ENCODE results near the gene CAPN13. TPM values are rescaled to one million over a fixed set of nuclear protein-coding genes. Genes with fewer than 3 reads are reported as not detected.

Gene CAPN13
- total and polyA plus RNA-seq, 2 donors (not counting 3 experiments of a cell fraction or from before 2014, with no cell fraction given): not detected

GRCh38 chr2:30757749-30758148 lies 49.5 kb downstream of the CAPN13 start:
- Histone ChIP-seq H3K4me3 (replicated peaks in 1 of 3; ENCODE audit: insufficient read depth in 1 of 3, low read depth in 1 of 3, low read length in 3 of 3) (no peak overlapping the region), H4K20me1 (replicated peaks; ENCODE audit: control insufficient read depth, extremely low read depth, insufficient read depth, low read length) (no peaks in the 10 kb centered on the region), H3K27me3 (ENCODE audit: control insufficient read depth in 2 of 2, insufficient read depth in 2 of 2, low read length in 2 of 2) (no peaks in the 10 kb centered on the region), H3K36me3 (ENCODE audit: control insufficient read depth in 2 of 2, extremely low read depth in 1 of 2, insufficient read depth in 2 of 2, low read length in 2 of 2) (no peaks in the 10 kb centered on the region), H3K27ac (ENCODE audit: insufficient read depth, low read depth, low read length) (no peak overlapping the region), H3K4me2 (ENCODE audit: insufficient read depth, low read length) (no peak overlapping the region), H3K9ac (replicated peaks; ENCODE audit: extremely low read depth, insufficient read depth, low read length) (no peak overlapping the region), H3K9me1 (replicated peaks; ENCODE audit: control insufficient read depth, extremely low read depth, insufficient read depth, low read length) (no peaks in the 10 kb centered on the region), H3K79me2 (ENCODE audit: control insufficient read depth, insufficient read depth, low read length) (no peaks in the 10 kb centered on the region), H3K9me3 (replicated peaks; ENCODE audit: control insufficient read depth, insufficient read depth, low read length) (no peaks in the 10 kb centered on the region), H3K4me1 (ENCODE audit: control insufficient read depth, extremely low read depth, insufficient read depth, low read length) (no peaks in the 10 kb centered on the region), H2AFZ (ENCODE audit: low read depth, low read length) (no peak overlapping the region)
- intact Hi-C loops (cut with micrococcal nuclease): no loop called here
- dilution Hi-C loops (cut with MboI; ENCODE audit: extremely low pct_ligation_motif_present, low sequenced_read_pairs): no loop called here
- no peak for FAIRE-seq
- ChIA-PET POLR2A (no interaction called here), CTCF (no interaction called here)
- TF ChIP-seq EZH2 (IDR thresholded peaks at IDR 0.05; ENCODE audit: borderline replicate concordance, low read depth, low read length, severe bottlenecking): no peak
- TF ChIP-seq POLR2AphosphoS5 (IDR thresholded peaks at IDR 0.05; ENCODE audit: insufficient read depth, low read depth, low read length): no peak
- BruUV-seq (replicated peaks): no TSS peak
- DNase-seq (ENCODE audit: low read depth, low spot score): no peak

GRCh38 chr2:30756971-30757370 lies 50.3 kb downstream of the CAPN13 start:
- no peak overlapping the region for H3K4me2 ChIP-seq (ENCODE audit: insufficient read depth, low read length)
- no peak overlapping the region for H2AFZ ChIP-seq (ENCODE audit: low read depth, low read length)
- FAIRE-seq: no peak
- H4K20me1 ChIP-seq (replicated peaks; ENCODE audit: control insufficient read depth, extremely low read depth, insufficient read depth, low read length): no peaks in the 10 kb centered on the region
- POLR2A ChIA-PET: no interaction called here
- BruUV-seq (replicated peaks): no TSS peak
- H3K79me2 ChIP-seq (ENCODE audit: control insufficient read depth, insufficient read depth, low read length): no peaks in the 10 kb centered on the region
- no peak overlapping the region for H3K27ac ChIP-seq (ENCODE audit: insufficient read depth, low read depth, low read length)
- intact Hi-C loops (cut with micrococcal nuclease) (no loop called here), dilution Hi-C loops (cut with MboI; ENCODE audit: extremely low pct_ligation_motif_present, low sequenced_read_pairs) (no loop called here)
- H3K4me1 ChIP-seq (ENCODE audit: control insufficient read depth, extremely low read depth, insufficient read depth, low read length): no peaks in the 10 kb centered on the region
- no peaks in the 10 kb centered on the region for H3K9me3 ChIP-seq (replicated peaks; ENCODE audit: control insufficient read depth, insufficient read depth, low read length)
- no peak for DNase-seq (ENCODE audit: low read depth, low spot score)
- H3K36me3 ChIP-seq (ENCODE audit: control insufficient read depth in 2 of 2, extremely low read depth in 1 of 2, insufficient read depth in 2 of 2, low read length in 2 of 2): no peaks in the 10 kb centered on the region
- H3K9ac ChIP-seq (replicated peaks; ENCODE audit: extremely low read depth, insufficient read depth, low read length): no peak overlapping the region
- no peaks in the 10 kb centered on the region for H3K27me3 ChIP-seq (ENCODE audit: control insufficient read depth in 2 of 2, insufficient read depth in 2 of 2, low read length in 2 of 2)
- CTCF ChIA-PET: no interaction called here
- no peaks in the 10 kb centered on the region for H3K9me1 ChIP-seq (replicated peaks; ENCODE audit: control insufficient read depth, extremely low read depth, insufficient read depth, low read length)
- TF ChIP-seq GATA2 (IDR thresholded peaks at IDR 0.05; ENCODE audit: insufficient read depth, insufficient read length, low read depth, low read length) (no peak), POLR2AphosphoS5 (IDR thresholded peaks at IDR 0.05; ENCODE audit: insufficient read depth, low read depth, low read length) (no peak), FOS (IDR thresholded peaks at IDR 0.05; ENCODE audit: borderline replicate concordance, insufficient read depth, low read length) (no peak), MYC (IDR thresholded peaks at IDR 0.05; ENCODE audit: low read depth, low read length) (no peak)
- TF ChIP-seq, protein P1, sequence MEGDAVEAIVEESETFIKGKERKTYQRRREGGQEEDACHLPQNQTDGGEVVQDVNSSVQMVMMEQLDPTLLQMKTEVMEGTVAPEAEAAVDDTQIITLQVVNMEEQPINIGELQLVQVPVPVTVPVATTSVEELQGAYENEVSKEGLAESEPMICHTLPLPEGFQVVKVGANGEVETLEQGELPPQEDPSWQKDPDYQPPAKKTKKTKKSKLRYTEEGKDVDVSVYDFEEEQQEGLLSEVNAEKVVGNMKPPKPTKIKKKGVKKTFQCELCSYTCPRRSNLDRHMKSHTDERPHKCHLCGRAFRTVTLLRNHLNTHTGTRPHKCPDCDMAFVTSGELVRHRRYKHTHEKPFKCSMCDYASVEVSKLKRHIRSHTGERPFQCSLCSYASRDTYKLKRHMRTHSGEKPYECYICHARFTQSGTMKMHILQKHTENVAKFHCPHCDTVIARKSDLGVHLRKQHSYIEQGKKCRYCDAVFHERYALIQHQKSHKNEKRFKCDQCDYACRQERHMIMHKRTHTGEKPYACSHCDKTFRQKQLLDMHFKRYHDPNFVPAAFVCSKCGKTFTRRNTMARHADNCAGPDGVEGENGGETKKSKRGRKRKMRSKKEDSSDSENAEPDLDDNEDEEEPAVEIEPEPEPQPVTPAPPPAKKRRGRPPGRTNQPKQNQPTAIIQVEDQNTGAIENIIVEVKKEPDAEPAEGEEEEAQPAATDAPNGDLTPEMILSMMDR (IDR thresholded peaks at IDR 0.05; ENCODE audit: extremely low read depth in 1 of 2, insufficient read depth in 1 of 2, low read depth in 1 of 2, low read length in 2 of 2): no peak
- TF ChIP-seq, protein P2, sequence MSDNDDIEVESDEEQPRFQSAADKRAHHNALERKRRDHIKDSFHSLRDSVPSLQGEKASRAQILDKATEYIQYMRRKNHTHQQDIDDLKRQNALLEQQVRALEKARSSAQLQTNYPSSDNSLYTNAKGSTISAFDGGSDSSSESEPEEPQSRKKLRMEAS (IDR thresholded peaks at IDR 0.05; ENCODE audit: insufficient read depth, insufficient read length): no peak
- no peak overlapping the region for H3K4me3 ChIP-seq (replicated peaks in 1 of 3; ENCODE audit: insufficient read depth in 1 of 3, low read depth in 1 of 3, low read length in 3 of 3)

All from endothelial cell of umbilical vein (primary cell).